Chondrocyte (in vitro differentiated cells): ENCODE results near the gene GFI1. TPM values are rescaled to one million over a fixed set of nuclear protein-coding genes. Genes with fewer than 3 reads are reported as not detected.

Source experiments
- DNase-seq: peaks from one replicate; pipeline ENCODE4 v3.0.0; 2021; ENCODE audit warnings: mixed read lengths, low spot score
- H3K27ac Mint-ChIP-seq: one replicate; pipeline ENCODE4 v1.8.0; 2021; ENCODE audit warnings: mild to moderate bottlenecking, moderate library complexity, mixed read lengths; ENCODE audit not compliant: unreplicated experiment
- H3K27me3 Mint-ChIP-seq: 2 replicates; pipeline ENCODE4 v1.8.0; 2021; ENCODE audit warnings: low read depth, mixed read lengths
- H3K36me3 Mint-ChIP-seq: 2 replicates; pipeline ENCODE4 v1.8.0; 2021; ENCODE audit warnings: low read depth, mixed read lengths
- H3K4me1 Mint-ChIP-seq: 2 replicates; pipeline ENCODE4 v1.8.0; 2021; ENCODE audit warnings: low read depth, mild to moderate bottlenecking, mixed read lengths
- H3K4me3 Mint-ChIP-seq: one replicate; pipeline ENCODE4 v1.8.0; 2021; ENCODE audit warnings: mild to moderate bottlenecking, moderate library complexity, mixed read lengths; ENCODE audit not compliant: unreplicated experiment
- H3K9me3 Mint-ChIP-seq: 2 replicates; pipeline ENCODE4 v1.8.0; 2021; ENCODE audit warnings: low read depth, mixed read lengths
- CTCF ChIP-seq: fragments of 200-600 bp; sonication (generic); IDR thresholded peaks from 2 replicates; pipeline ENCODE4 v1.5.0; 2021; ENCODE audit warnings: antibody characterized with exemption, mild to moderate bottlenecking, moderate library complexity
- total RNA-seq: library from RNA; stranded (reverse); gene quantifications from 3 replicates; pipeline ENCODE4 v1.2.1, GENCODE V29; 2021

The GFI1 gene
- total RNA-seq, 1 donor from 2014 or later, result not detected

DNA sequence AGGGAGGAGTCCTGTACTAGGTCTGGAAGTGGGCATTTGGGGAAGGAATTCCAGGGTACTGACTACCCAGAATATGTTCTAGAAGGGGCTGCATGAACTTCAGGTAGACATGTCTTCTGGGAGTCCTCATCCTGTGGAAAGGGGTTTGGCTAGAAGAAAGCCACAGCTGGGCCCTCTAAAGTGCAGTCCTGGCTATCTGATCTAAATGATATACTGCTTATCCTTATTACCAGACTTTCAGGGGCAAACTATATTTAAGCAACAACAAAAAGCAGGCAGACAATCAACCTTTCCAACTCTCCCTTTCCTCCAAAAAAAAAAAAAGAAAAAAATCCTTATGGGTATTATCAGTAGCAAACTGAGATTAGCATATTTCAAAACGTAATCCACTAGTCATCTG lies 29.8 kb upstream of the GFI1 start:
- no peaks in the 10 kb centered on the region for H3K4me1 Mint-ChIP-seq
- no peak for TF ChIP-seq CTCF
- H3K36me3 Mint-ChIP-seq, result peaks cover 9% of the 10 kb centered on the region
- no peak for DNase-seq
- no peak overlapping the region for H3K27ac Mint-ChIP-seq
- no peaks in the 10 kb centered on the region for H3K27me3 Mint-ChIP-seq
- H3K9me3 Mint-ChIP-seq, result no peaks in the 10 kb centered on the region
- H3K4me3 Mint-ChIP-seq, result no peak overlapping the region

DNA sequence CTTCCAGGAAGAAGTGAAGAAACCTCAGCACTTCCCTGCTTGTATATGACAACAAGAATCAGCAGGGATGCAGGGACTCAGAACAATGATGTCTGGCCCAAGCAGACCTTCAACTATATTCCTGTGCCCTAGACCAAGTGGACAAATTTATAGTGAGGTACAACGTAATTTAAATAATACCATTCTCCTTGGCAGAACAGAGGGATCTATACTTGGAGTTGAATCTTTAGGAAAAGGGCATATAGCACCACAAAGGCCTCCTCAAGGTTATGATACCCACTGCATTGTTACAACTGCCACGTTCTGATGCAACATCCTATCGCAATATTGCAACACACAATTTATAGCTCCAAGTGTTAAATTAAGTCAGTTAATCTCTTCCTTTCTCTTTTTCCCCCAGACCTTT lies 29.1 kb upstream of the GFI1 start:
- no peaks in the 10 kb centered on the region for H3K4me1 Mint-ChIP-seq

GRCh38 chr1:92511541-92511940 lies 24.8 kb upstream of the GFI1 start:
- DNase-seq, result no peak
- Mint-ChIP-seq H3K9me3 (no peaks in the 10 kb centered on the region), H3K27me3 (no peaks in the 10 kb centered on the region), H3K27ac (no peak overlapping the region), H3K4me1 (no peaks in the 10 kb centered on the region), H3K4me3 (no peak overlapping the region), H3K36me3 (peaks cover 4% of the 10 kb centered on the region)
- TF ChIP-seq CTCF, result no peak

More for the DNA sequence above, 29.1 kb upstream of the GFI1 start:
- Mint-ChIP-seq H3K4me3 (no peak overlapping the region), H3K9me3 (no peaks in the 10 kb centered on the region), H3K36me3 (peaks cover 9% of the 10 kb centered on the region), H3K27ac (no peak overlapping the region), H3K27me3 (no peaks in the 10 kb centered on the region)
- no peak for TF ChIP-seq CTCF
- DNase-seq, result no peak

DNA sequence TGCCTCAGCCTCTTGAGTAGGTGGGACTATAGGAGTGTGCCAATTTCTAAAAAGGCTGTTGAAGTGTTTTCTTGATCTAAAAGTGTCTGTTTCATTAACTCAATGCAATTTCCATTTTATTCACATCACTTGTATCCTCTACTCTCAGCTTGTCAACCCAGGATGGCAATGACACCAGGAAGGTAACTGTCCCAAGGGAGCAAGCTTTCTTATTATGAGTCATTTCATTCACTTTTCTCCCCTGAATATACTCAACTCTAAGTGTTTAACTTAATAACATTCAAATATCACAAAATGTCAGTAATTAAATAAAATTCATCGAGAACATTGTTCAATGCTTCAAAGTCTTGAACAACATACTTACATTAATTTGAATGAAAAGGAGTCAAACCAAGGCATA lies 22.9 kb upstream of the GFI1 start:
- no peaks in the 10 kb centered on the region for H3K4me1 Mint-ChIP-seq
- peaks cover 4% of the 10 kb centered on the region for H3K36me3 Mint-ChIP-seq
- no peak for DNase-seq

DNA sequence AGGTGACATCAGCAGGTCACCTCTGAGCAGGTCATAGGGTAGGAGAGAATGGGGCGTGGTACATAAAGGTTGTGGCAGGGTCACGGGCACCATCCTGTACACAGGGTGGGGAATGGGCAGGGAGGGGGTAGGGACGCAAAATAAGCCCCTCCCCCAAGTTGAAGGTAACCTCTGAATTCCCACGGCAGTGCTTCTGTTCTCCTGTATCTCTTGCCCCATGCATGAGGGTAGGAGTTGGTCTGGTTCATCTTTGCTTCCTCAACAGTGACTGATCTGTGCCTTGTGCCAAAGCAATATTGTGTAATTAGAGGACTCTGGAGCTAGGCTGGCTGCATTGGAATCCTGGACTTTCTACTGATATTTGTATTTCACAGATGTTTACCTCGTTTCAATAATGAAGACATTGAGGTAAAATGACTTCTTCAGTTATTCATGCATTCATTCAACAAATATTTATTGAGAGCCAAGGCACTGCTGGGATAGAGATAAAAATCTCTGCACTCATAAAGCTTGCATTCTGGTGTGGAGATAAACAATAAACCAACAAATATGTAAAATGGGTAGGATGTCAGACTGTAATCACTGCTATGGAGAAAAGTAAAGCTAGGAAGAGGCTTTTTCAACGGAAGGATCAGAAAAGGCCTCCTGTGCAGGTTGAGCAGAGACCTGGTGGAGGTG lies 18.4 kb upstream of the GFI1 start:
- H3K36me3 Mint-ChIP-seq, result no peaks in the 10 kb centered on the region
- no peak overlapping the region for H3K4me3 Mint-ChIP-seq
- H3K27me3 Mint-ChIP-seq, result no peaks in the 10 kb centered on the region
- H3K4me1 Mint-ChIP-seq, result peaks cover 16% of the 10 kb centered on the region
- no peaks in the 10 kb centered on the region for H3K9me3 Mint-ChIP-seq
- H3K27ac Mint-ChIP-seq, result no peak overlapping the region
- TF ChIP-seq CTCF, result no peak
- no peak for DNase-seq

More for the DNA sequence above, 22.9 kb upstream of the GFI1 start:
- H3K9me3 Mint-ChIP-seq, result no peaks in the 10 kb centered on the region
- no peak for TF ChIP-seq CTCF
- H3K27me3 Mint-ChIP-seq, result no peaks in the 10 kb centered on the region
- no peak overlapping the region for H3K27ac Mint-ChIP-seq
- no peak overlapping the region for H3K4me3 Mint-ChIP-seq
